A673 (cell line): ENCODE measurements around the gene CTSO. TPM values are rescaled to one million over a fixed set of nuclear protein-coding genes. Genes with fewer than 3 reads are reported as not detected.

Source experiments
- BruUV-seq: library from RNA; stranded (reverse); fragments of 400-500 nt; replicated peaks from 2 replicates; lab custom pipeline; 2021; lab: Mats Ljungman, UMichigan
- CTCF ChIA-PET: fragments of 300-600 bp; sonication (Branson Sonifier 250); formaldehyde crosslinking; loops from one replicate; lab custom pipeline; 2022; ENCODE audit warnings: antibody characterized with exemption; lab: Charles Lee
- POLR2A ChIA-PET: fragments of 300-600 bp; sonication (Branson Sonifier 250); formaldehyde crosslinking; loops from one replicate; lab custom pipeline; 2022; ENCODE audit warnings: antibody characterized with exemption; ENCODE audit not compliant: low non-redundant PET; lab: Charles Lee
- DNase-seq: peaks from one replicate; pipeline ENCODE4 v3.0.0-alpha.2; 2015; ENCODE audit warnings: low spot score
- H3K27ac ChIP-seq: fragments of 200-600 bp; sonication (generic); 2 replicates; pipeline ENCODE4 v1.5.1; 2016; ENCODE audit warnings: mixed run types, low read depth, mild to moderate bottlenecking, mixed read lengths, antibody characterized with exemption, low read length; ENCODE audit not compliant: poor library complexity, severe bottlenecking
- H3K27me3 ChIP-seq: fragments of 200-600 bp; sonication (generic); replicated peaks from 2 replicates; pipeline ENCODE4 v1.6.1; 2017; ENCODE audit warnings: mixed run types, low read depth, mild to moderate bottlenecking, mixed read lengths, antibody characterized with exemption, low read length; ENCODE audit not compliant: insufficient read depth, poor library complexity
- H3K36me3 ChIP-seq: fragments of 200-600 bp; sonication (generic); 2 replicates; pipeline ENCODE4 v1.6.1; 2016; ENCODE audit warnings: mixed run types, mild to moderate bottlenecking, mixed read lengths, antibody characterized with exemption, low read length; ENCODE audit not compliant: insufficient read depth, poor library complexity, severe bottlenecking
- H3K4me1 ChIP-seq: fragments of 200-600 bp; sonication (generic); 2 replicates; pipeline ENCODE4 v1.6.1; 2017; ENCODE audit warnings: mixed run types, mild to moderate bottlenecking, mixed read lengths, antibody characterized with exemption, low read length; ENCODE audit not compliant: insufficient read depth, poor library complexity, severe bottlenecking
- H3K4me3 ChIP-seq: fragments of 200-600 bp; sonication (generic); 2 replicates; pipeline ENCODE4 v1.5.1; 2016; ENCODE audit warnings: low read depth, mixed run types, mild to moderate bottlenecking, mixed read lengths, low read length; ENCODE audit not compliant: poor library complexity, severe bottlenecking
- H3K9me3 ChIP-seq: fragments of 200-600 bp; sonication (generic); 2 replicates; pipeline ENCODE4 v1.6.1; 2016; ENCODE audit warnings: mixed run types, low read depth, mild to moderate bottlenecking, mixed read lengths, antibody characterized with exemption, low read length; ENCODE audit not compliant: poor library complexity, severe bottlenecking
- EZH2 ChIP-seq: fragments of 200-600 bp; sonication (generic); IDR thresholded peaks from 2 replicates; pipeline ENCODE4 v1.6.1; 2017; ENCODE audit warnings: borderline replicate concordance, low read depth, mild to moderate bottlenecking, mixed read lengths, antibody characterized with exemption, low read length; ENCODE audit not compliant: poor library complexity, severe bottlenecking
- intact Hi-C: fragments of 100-400 bp; cut with micrococcal nuclease; formaldehyde crosslinking; loops from one replicate; pipeline ENCODE4 v1.10.0; 2022; ENCODE audit not compliant: unreplicated experiment
- total RNA-seq: library from RNA; stranded (reverse); gene quantifications from 2 replicates; pipeline ENCODE4 v1.2.3, GENCODE V29; 2021
- TF ChIP-seq, protein P1 (sequence below): fragments of 300-800, 200-600 bp; sonication (generic); conservative IDR thresholded peaks from 2 replicates; pipeline ENCODE4 v1.5.1; 2017; ENCODE audit warnings: low read depth, mild to moderate bottlenecking, antibody characterized with exemption, low read length, moderate library complexity, mixed read lengths

Gene CTSO
- total RNA-seq, 1 experiment from 2014 or later, result 1.4 TPM

DNA sequence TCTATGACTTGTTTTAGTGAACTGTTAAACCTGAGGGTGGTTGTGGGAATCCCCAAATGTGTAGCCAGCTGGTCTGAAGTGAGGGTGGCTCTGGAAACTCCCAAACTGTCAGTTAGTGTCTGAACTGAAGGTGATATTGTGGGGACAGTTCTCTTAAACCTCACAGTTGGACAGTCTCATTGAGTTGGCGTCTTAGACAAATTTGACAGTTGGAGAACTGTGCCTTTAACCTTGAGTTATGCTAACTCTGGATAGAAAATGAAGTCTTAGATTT, 20.7 kb upstream of the CTSO start:
- BruUV-seq, result no TSS peak
- TF ChIP-seq, protein P1, sequence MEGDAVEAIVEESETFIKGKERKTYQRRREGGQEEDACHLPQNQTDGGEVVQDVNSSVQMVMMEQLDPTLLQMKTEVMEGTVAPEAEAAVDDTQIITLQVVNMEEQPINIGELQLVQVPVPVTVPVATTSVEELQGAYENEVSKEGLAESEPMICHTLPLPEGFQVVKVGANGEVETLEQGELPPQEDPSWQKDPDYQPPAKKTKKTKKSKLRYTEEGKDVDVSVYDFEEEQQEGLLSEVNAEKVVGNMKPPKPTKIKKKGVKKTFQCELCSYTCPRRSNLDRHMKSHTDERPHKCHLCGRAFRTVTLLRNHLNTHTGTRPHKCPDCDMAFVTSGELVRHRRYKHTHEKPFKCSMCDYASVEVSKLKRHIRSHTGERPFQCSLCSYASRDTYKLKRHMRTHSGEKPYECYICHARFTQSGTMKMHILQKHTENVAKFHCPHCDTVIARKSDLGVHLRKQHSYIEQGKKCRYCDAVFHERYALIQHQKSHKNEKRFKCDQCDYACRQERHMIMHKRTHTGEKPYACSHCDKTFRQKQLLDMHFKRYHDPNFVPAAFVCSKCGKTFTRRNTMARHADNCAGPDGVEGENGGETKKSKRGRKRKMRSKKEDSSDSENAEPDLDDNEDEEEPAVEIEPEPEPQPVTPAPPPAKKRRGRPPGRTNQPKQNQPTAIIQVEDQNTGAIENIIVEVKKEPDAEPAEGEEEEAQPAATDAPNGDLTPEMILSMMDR, result no peak
- no peak for TF ChIP-seq EZH2
- POLR2A ChIA-PET, result no interaction called here
- CTCF ChIA-PET, result no interaction called here
- Histone ChIP-seq H3K9me3 (no peaks in the 10 kb centered on the region), H3K4me1 (peaks cover 13% of the 10 kb centered on the region), H3K27ac (no peak overlapping the region), H3K27me3 (no peaks in the 10 kb centered on the region), H3K4me3 (no peak overlapping the region), H3K36me3 (no peaks in the 10 kb centered on the region)
- intact Hi-C loops, result no loop called here
- no peak for DNase-seq

- Histone ChIP-seq H3K27ac (no peak overlapping the region), H3K27me3 (no peaks in the 10 kb centered on the region), H3K4me3 (no peak overlapping the region), H3K36me3 (no peaks in the 10 kb centered on the region), H3K9me3 (no peaks in the 10 kb centered on the region), H3K4me1 (peaks cover 13% of the 10 kb centered on the region)
- ChIA-PET POLR2A (no interaction called here), CTCF (no interaction called here)
- no peak for TF ChIP-seq EZH2
- TF ChIP-seq, protein P1, result no peak
- no TSS peak for BruUV-seq
- peak; percentile 54 for DNase-seq
- intact Hi-C loops, result no loop called here
These were observed 20.2 kb upstream of the CTSO start for GRCh38 chr4:155973639-155974475.

GRCh38 chr4:155972098-155972497, 18.4 kb upstream of the CTSO start:
- DNase-seq, result peak; percentile 60
- ChIA-PET POLR2A (no interaction called here), CTCF (no interaction called here)
- BruUV-seq, result no TSS peak
- intact Hi-C loops, result no loop called here
- TF ChIP-seq, protein P1, result peak; percentile 63
- TF ChIP-seq EZH2, result no peak
- Histone ChIP-seq H3K9me3 (no peaks in the 10 kb centered on the region), H3K4me3 (no peak overlapping the region), H3K27ac (no peak overlapping the region), H3K27me3 (no peaks in the 10 kb centered on the region), H3K4me1 (peaks cover 13% of the 10 kb centered on the region), H3K36me3 (no peaks in the 10 kb centered on the region)
